ENCODE results near the gene STH.
"Not testable (repeated sequence)": the region's sequence is repeated elsewhere in the genome, so short reads cannot be mapped to it uniquely, and the experiment has no call there.

STH gene

DNA sequence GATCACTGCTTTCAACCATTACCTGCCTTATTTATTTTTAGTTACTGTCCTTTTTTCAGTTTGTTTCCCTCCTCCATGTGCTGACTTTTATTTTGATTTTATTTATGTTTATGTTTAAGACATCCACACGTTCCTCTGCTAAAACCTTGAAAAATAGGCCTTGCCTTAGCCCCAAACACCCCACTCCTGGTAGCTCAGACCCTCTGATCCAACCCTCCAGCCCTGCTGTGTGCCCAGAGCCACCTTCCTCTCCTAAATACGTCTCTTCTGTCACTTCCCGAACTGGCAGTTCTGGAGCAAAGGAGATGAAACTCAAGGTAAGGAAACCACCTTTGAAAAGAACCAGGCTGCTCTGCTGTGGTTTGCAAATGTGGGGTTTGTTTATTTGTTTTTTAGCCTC lies 9.3 kb upstream of the STH start:
- DNase-seq, result no peak

DNA sequence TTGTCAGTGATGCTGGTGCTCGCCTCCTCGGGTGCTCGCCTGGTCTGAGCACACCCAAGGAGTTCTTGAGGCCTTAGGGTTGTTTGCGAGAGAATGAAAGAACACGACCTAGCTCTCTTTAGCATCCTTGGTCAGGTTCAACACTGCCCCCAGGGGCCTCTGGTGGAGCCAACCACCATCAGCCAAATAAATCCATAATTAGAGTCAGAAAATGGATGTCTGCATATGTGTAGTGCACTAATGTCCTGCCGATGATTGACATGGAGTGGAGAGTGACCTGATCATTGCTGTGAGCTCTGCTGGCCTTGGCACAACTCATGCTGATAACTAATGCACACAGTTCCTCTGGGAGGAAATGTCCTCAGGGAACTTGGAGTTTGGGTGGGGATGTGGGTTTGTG lies 8.2 kb upstream of the STH start:
- DNase-seq, result no peak

DNA sequence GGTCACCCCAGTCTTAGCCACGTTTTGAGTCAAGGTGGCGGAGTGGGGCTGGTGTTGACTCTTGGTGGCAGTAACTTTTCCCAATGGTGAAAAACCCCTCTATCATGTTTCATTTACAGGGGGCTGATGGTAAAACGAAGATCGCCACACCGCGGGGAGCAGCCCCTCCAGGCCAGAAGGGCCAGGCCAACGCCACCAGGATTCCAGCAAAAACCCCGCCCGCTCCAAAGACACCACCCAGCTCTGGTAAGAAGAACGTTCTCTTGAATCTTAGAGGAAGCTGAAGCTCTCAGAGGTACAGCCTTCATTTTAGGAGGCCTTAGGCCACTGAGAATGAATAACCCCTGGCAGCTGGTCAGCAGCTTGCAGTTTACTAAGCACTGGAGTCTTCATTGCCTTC lies 7.7 kb upstream of the STH start:
- DNase-seq, result no peak

DNA sequence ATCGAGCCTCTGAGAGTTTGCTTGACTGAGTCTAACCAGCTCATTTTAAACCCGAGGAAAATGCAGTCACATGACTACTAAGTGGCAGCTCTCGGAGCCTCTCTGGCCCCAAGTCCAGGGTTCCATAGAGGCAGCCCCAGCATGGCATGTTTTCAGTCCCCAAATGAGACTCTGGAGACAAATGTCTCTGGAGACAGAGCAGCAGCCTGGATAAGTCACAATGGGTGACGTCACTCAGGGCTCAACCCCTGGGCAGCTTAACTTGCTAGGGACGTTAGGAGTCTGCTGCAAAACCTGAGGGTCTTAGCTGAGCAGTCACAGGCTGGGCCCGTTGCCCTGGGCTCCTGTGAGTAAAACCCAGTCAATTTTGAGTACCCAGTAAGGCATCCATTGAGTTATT lies 6.9 kb upstream of the STH start:
- DNase-seq, result no peak

DNA sequence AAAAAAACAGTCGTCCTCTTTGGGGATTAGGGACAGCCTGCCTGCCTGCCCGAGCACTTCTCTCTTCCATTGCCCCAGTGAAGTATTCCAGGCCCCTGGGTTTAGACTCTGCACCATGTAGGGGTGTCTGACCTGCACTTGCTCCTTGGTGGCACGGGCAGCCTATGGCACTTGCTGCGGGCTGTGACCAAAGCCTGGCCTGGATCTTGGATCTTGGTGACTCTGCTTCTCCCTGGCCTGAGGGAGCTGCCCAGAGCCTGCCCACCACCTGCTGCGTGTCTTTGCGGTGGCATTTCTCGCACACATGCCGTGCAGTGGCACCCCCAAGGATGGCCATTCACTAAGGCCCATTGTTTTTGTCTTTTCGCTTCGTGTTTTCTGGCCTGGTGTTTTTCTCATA lies 6.1 kb upstream of the STH start:
- no peak for DNase-seq

DNA sequence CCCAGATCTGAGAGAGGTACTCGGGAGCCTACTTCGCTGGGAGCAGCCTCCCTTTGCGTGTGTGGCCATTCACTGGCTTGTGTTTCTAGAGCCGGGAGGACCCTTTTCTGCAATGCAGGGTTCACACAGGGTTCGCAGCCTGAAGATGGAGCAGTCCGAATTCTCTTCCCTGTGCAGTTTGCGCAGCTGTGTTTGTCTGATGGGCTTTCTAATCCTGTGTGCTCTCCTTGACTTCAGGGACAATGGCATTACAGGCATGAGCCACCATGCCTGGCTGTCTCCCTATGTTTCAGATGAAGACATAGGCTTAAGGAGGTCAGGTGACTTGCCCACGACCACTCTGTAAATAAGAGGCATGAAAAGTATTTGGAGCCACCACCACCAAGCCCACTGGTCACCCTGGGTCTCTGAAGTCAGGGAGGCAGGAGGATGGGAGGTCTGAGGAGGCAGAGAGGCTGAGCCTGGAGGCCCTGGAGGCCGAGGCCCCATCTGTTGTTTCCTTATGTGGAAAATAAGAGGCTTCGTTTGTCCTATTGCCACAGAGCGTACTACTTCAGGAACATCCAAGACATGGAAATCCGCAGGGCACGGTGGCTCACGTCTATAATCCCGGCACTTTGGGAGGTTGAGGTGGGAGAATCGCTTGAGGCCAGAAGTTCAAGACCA lies 5.0 kb upstream of the STH start:
- DNase-seq, result no peak

DNA sequence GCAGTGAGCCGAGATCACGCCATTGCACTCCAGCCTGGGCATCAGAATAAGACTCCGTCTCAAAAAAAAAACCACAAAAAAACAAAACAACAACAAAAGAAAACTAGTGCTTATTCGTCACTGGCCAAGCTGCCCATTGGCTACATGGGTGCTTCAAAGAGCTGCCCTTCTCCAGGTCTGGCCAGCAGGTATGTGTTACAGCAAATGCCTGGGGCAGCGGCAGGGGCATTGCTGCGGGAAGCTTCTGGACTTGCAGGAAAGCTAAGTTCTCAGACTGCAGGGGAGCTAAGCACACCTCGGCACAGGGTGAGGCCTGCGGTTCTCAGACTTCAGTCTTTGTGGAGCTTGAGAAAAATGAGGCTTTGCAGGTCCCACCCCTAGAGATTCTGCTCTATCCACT lies 4.1 kb upstream of the STH start:
- no peak for DNase-seq

DNA sequence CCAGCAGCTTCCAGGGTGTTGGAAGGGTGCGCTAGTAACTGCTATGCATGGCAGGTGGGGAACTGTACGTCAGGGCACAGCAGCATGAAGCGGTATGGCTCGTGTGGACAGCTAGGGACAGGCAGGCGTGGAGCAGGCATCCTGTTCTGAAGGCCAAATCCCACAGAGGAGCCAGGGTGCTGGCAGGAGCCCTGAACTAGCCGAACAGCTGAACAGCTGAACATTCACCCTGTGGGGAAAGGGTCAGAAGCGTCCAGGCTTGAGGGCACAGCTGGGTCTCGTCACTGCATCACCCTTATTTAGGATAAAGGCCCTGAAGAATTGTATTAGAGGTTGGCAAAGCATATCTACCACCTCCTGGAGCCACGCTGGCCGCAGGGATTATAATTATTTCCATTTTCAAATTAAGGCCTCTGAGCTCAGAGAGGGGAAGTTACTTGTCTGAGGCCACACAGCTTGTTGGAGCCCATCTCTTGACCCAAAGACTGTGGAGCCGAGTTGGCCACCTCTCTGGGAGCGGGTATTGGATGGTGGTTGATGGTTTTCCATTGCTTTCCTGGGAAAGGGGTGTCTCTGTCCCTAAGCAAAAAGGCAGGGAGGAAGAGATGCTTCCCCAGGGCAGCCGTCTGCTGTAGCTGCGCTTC lies 3.3 kb upstream of the STH start:
- no peak for DNase-seq

DNA sequence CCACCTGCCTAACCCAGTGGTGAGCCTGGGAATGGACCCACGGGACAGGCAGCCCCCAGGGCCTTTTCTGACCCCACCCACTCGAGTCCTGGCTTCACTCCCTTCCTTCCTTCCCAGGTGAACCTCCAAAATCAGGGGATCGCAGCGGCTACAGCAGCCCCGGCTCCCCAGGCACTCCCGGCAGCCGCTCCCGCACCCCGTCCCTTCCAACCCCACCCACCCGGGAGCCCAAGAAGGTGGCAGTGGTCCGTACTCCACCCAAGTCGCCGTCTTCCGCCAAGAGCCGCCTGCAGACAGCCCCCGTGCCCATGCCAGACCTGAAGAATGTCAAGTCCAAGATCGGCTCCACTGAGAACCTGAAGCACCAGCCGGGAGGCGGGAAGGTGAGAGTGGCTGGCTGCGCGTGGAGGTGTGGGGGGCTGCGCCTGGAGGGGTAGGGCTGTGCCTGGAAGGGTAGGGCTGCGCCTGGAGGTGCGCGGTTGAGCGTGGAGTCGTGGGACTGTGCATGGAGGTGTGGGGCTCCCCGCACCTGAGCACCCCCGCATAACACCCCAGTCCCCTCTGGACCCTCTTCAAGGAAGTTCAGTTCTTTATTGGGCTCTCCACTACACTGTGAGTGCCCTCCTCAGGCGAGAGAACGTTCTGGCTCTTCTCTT lies 2.6 kb upstream of the STH start:
- no peak for DNase-seq

DNA sequence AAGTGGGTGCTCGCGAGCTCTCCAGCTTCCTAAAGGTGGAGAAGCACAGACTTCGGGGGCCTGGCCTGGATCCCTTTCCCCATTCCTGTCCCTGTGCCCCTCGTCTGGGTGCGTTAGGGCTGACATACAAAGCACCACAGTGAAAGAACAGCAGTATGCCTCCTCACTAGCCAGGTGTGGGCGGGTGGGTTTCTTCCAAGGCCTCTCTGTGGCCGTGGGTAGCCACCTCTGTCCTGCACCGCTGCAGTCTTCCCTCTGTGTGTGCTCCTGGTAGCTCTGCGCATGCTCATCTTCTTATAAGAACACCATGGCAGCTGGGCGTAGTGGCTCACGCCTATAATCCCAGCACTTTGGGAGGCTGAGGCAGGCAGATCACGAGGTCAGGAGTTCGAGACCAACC lies 1.9 kb upstream of the STH start:
- no peak for DNase-seq

DNA sequence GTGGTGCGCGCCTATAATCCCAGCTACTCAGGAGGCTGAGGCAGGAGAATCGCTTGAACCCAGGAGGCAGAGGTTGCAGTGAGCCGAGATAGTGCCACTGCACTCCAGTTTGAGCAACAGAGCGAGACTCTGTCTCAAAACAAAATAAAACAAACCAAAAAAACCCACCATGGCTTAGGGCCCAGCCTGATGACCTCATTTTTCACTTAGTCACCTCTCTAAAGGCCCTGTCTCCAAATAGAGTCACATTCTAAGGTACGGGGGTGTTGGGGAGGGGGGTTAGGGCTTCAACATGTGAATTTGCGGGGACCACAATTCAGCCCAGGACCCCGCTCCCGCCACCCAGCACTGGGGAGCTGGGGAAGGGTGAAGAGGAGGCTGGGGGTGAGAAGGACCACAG lies 1.4 kb upstream of the STH start:
- DNase-seq, result no peak

DNA sequence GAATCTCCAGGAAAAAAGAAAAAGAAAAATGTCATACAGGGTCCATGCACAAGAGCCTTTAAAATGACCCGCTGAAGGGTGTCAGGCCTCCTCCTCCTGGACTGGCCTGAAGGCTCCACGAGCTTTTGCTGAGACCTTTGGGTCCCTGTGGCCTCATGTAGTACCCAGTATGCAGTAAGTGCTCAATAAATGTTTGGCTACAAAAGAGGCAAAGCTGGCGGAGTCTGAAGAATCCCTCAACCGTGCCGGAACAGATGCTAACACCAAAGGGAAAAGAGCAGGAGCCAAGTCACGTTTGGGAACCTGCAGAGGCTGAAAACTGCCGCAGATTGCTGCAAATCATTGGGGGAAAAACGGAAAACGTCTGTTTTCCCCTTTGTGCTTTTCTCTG lies 845 bp downstream of the STH start:
- no peak for DNase-seq

DNA sequence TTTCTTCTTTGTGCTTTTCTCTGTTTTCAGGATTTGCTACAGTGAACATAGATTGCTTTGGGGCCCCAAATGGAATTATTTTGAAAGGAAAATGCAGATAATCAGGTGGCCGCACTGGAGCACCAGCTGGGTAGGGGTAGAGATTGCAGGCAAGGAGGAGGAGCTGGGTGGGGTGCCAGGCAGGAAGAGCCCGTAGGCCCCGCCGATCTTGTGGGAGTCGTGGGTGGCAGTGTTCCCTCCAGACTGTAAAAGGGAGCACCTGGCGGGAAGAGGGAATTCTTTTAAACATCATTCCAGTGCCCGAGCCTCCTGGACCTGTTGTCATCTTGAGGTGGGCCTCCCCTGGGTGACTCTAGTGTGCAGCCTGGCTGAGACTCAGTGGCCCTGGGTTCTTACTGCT lies 1.2 kb downstream of the STH start:
- no peak for DNase-seq

DNA sequence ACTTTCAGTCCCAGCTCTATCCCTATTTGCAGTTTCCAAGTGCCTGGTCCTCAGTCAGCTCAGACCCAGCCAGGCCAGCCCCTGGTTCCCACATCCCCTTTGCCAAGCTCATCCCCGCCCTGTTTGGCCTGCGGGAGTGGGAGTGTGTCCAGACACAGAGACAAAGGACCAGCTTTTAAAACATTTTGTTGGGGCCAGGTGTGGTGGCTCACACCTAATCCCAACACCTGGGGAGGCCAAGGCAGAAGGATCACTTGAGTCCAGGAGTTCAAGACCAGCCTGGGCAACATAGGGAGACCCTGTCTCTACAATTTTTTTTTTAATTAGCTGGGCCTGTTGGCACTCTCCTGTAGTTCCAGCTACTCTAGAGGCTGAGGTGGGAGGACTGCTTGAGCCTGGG lies 1.7 kb downstream of the STH start:
- DNase-seq, result no peak

DNA sequence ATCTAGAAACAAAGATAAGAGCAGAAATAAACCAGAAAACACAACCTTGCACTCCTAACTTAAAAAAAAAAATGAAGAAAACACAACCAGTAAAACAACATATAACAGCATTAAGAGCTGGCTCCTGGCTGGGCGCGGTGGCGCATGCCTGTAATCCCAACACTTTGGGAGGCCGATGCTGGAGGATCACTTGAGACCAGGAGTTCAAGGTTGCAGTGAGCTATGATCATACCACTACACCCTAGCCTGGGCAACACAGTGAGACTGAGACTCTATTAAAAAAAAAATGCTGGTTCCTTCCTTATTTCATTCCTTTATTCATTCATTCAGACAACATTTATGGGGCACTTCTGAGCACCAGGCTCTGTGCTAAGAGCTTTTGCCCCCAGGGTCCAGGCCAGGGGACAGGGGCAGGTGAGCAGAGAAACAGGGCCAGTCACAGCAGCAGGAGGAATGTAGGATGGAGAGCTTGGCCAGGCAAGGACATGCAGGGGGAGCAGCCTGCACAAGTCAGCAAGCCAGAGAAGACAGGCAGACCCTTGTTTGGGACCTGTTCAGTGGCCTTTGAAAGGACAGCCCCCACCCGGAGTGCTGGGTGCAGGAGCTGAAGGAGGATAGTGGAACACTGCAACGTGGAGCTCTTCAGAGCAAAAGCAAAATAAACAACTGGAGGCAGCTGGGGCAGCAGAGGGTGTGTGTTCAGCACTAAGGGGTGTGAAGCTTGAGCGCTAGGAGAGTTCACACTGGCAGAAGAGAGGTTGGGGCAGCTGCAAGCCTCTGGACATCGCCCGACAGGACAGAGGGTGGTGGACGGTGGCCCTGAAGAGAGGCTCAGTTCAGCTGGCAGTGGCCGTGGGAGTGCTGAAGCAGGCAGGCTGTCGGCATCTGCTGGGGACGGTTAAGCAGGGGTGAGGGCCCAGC lies 2.6 kb downstream of the STH start:
- DNase-seq, result no peak

DNA sequence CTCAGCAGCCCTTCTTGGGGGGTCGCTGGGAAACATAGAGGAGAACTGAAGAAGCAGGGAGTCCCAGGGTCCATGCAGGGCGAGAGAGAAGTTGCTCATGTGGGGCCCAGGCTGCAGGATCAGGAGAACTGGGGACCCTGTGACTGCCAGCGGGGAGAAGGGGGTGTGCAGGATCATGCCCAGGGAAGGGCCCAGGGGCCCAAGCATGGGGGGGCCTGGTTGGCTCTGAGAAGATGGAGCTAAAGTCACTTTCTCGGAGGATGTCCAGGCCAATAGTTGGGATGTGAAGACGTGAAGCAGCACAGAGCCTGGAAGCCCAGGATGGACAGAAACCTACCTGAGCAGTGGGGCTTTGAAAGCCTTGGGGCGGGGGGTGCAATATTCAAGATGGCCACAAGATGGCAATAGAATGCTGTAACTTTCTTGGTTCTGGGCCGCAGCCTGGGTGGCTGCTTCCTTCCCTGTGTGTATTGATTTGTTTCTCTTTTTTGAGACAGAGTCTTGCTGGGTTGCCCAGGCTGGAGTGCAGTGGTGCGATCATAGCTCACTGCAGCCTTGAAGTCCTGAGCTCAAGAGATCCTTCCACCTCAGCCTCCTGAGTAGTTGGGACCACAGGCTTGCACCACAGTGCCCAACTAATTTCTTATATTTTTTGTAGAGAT lies 3.4 kb downstream of the STH start:
- DNase-seq, result peak; percentile 91

DNA sequence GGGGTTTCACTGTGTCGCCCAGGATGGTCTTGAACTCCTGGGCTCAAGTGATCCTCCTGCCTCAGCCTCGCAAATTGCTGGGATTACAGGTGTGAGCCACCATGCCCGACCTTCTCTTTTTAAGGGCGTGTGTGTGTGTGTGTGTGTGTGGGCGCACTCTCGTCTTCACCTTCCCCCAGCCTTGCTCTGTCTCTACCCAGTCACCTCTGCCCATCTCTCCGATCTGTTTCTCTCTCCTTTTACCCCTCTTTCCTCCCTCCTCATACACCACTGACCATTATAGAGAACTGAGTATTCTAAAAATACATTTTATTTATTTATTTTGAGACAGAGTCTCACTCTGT lies 3.9 kb downstream of the STH start:
- no peak for DNase-seq

DNA sequence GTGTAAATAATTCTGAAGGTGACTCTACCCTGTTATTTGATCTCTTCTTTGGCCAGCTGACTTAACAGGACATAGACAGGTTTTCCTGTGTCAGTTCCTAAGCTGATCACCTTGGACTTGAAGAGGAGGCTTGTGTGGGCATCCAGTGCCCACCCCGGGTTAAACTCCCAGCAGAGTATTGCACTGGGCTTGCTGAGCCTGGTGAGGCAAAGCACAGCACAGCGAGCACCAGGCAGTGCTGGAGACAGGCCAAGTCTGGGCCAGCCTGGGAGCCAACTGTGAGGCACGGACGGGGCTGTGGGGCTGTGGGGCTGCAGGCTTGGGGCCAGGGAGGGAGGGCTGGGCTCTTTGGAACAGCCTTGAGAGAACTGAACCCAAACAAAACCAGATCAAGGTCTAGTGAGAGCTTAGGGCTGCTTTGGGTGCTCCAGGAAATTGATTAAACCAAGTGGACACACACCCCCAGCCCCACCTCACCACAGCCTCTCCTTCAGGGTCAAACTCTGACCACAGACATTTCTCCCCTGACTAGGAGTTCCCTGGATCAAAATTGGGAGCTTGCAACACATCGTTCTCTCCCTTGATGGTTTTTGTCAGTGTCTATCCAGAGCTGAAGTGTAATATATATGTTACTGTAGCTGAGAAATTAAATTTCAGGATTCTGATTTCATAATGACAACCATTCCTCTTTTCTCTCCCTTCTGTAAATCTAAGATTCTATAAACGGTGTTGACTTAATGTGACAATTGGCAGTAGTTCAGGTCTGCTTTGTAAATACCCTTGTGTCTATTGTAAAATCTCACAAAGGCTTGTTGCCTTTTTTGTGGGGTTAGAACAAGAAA lies 5.1 kb downstream of the STH start:
- no peak for DNase-seq

DNA sequence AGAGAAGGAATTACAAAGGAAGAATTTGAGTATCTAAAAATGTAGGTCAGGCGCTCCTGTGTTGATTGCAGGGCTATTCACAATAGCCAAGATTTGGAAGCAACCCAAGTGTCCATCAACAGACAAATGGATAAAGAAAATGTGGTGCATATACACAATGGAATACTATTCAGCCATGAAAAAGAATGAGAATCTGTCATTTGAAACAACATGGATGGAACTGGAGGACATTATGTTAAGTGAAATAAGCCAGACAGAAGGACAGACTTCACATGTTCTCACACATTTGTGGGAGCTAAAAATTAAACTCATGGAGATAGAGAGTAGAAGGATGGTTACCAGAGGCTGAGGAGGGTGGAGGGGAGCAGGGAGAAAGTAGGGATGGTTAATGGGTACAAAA lies 7.0 kb downstream of the STH start:
- DNase-seq, result not testable (repeated sequence)

DNA sequence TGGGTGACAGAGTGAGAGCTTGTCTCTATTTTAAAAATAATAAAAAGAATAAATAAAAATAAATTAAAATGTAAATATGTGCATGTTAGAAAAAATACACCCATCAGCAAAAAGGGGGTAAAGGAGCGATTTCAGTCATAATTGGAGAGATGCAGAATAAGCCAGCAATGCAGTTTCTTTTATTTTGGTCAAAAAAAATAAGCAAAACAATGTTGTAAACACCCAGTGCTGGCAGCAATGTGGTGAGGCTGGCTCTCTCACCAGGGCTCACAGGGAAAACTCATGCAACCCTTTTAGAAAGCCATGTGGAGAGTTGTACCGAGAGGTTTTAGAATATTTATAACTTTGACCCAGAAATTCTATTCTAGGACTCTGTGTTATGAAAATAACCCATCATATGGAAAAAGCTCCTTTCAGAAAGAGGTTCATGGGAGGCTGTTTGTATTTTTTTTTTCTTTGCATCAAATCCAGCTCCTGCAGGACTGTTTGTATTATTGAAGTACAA lies 8.5 kb downstream of the STH start:
- no peak for DNase-seq

DNA sequence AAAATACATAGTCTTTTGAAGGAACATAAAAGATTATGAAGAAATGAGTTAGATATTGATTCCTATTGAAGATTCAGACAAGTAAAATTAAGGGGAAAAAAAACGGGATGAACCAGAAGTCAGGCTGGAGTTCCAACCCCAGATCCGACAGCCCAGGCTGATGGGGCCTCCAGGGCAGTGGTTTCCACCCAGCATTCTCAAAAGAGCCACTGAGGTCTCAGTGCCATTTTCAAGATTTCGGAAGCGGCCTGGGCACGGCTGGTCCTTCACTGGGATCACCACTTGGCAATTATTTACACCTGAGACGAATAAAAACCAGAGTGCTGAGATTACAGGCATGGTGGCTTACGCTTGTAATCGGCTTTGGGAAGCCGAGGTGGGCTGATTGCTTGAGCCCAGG lies 9.5 kb downstream of the STH start:
- DNase-seq, result no peak
